ENCODE data around the gene ZMYM1. TPM values are rescaled to one million over a fixed set of nuclear protein-coding genes. Genes with fewer than 3 reads are reported as not detected.
"Not testable (repeated sequence)": the region's sequence is repeated elsewhere in the genome, so short reads cannot be mapped to it uniquely, and the experiment has no call there.

Gene ZMYM1
- total RNA-seq, 6 donors from 2014 or later, result 6.3 to 16.6 (median 10.3) TPM

DNA sequence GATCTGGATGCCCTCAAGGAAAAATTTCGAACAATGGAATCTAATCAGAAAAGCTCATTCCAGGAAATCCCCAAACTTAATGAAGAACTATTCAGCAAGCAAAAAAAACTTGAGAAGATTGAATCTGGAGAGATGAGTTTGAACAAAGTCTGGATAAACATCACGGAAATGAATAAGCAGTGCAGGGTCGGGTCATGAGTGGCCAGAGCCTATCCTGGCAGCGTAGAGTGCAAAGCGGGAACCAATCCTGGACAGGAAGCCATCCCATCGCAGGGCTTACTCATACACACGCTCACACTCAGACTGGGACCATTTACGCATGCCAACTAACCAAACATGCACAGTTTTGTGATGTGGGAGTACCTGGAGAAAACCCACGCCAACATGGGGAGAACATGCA is 43.1 kb downstream of the ZMYM1 start:
- ATAC-seq (ENCODE audit: low FRiP score in 2 of 2) (no peak), DNase-seq (no peak)
- H3K4me1 ChIP-seq, result peaks cover 0 to 6% (median 4%) of the 10 kb centered on the region in 4 donors
- WGBS, 2 donors, result 85 to 87% methylated on average over 9 of the region's 9 CpGs
- H3K9me3 ChIP-seq, result peaks cover 0 to 9% (median 4%) of the 10 kb centered on the region in 4 donors
- no peaks in the 10 kb centered on the region for H3K27me3 ChIP-seq
- H3K27ac ChIP-seq, result no peak overlapping the region
- TF ChIP-seq POLR2AphosphoS5 (IDR thresholded peaks at IDR 0.05) (no peak), EP300 (IDR thresholded peaks at IDR 0.05) (no peak), POLR2A (IDR thresholded peaks at IDR 0.05) (no peak)
- TF ChIP-seq, protein P1, sequence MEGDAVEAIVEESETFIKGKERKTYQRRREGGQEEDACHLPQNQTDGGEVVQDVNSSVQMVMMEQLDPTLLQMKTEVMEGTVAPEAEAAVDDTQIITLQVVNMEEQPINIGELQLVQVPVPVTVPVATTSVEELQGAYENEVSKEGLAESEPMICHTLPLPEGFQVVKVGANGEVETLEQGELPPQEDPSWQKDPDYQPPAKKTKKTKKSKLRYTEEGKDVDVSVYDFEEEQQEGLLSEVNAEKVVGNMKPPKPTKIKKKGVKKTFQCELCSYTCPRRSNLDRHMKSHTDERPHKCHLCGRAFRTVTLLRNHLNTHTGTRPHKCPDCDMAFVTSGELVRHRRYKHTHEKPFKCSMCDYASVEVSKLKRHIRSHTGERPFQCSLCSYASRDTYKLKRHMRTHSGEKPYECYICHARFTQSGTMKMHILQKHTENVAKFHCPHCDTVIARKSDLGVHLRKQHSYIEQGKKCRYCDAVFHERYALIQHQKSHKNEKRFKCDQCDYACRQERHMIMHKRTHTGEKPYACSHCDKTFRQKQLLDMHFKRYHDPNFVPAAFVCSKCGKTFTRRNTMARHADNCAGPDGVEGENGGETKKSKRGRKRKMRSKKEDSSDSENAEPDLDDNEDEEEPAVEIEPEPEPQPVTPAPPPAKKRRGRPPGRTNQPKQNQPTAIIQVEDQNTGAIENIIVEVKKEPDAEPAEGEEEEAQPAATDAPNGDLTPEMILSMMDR (IDR thresholded peaks at IDR 0.05), result no peak
- H3K36me3 ChIP-seq, result no peaks in the 10 kb centered on the region
- H3K4me3 ChIP-seq, result no peak overlapping the region

DNA sequence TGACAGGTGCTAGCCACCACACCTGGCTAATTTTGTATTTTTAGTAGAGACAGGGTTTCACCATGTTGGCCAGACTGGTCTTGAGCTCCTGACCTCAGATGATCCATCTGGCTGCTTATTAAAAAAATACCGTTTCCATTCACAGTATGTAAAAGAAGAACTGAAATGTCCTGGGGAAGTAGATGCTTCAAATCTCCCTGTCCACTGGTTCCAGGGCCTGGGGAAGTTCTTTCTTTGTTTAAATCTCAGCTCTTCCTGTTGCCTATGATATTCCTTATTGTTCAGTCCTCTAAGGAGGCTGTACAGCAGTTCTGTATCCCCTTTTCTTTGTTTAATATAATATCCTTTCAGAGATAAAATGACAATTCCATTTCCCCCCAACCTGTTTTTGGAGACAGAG is 47.4 kb downstream of the ZMYM1 start:
- 57 to 86% methylated on average over 1 of the region's 1 CpG for WGBS, 2 donors
- no peak for TF ChIP-seq EP300 (IDR thresholded peaks at IDR 0.05)
- no peak for TF ChIP-seq POLR2AphosphoS5 (IDR thresholded peaks at IDR 0.05)
- H3K27me3 ChIP-seq, result no peaks in the 10 kb centered on the region

GRCh38 chr1:35129080-35129479 is 49.9 kb downstream of the ZMYM1 start:
- no peak for ATAC-seq (ENCODE audit: low FRiP score in 2 of 2)
- Histone ChIP-seq H3K27me3 (no peaks in the 10 kb centered on the region), H3K4me3 (no peak overlapping the region), H3K9me3 (peaks cover 0 to 9% (median 8%) of the 10 kb centered on the region in 4 donors), H3K36me3 (no peaks in the 10 kb centered on the region), H3K27ac (no peak overlapping the region), H3K4me1 (no peaks in the 10 kb centered on the region)
- TF ChIP-seq EP300 (IDR thresholded peaks at IDR 0.05) (no peak), POLR2A (IDR thresholded peaks at IDR 0.05) (no peak), POLR2AphosphoS5 (IDR thresholded peaks at IDR 0.05) (no peak)
- TF ChIP-seq, protein P1 (IDR thresholded peaks at IDR 0.05), result no peak
- DNase-seq, result no peak

More for the DNA sequence above, 47.4 kb downstream of the ZMYM1 start:
- no peaks in the 10 kb centered on the region for H3K36me3 ChIP-seq
- DNase-seq, result no peak
- no peak overlapping the region for H3K4me3 ChIP-seq
- peaks cover 0 to 9% (median 8%) of the 10 kb centered on the region in 4 donors for H3K9me3 ChIP-seq
- ATAC-seq (ENCODE audit: low FRiP score in 2 of 2), result no peak
- no peak overlapping the region for H3K27ac ChIP-seq
- no peaks in the 10 kb centered on the region for H3K4me1 ChIP-seq

DNA sequence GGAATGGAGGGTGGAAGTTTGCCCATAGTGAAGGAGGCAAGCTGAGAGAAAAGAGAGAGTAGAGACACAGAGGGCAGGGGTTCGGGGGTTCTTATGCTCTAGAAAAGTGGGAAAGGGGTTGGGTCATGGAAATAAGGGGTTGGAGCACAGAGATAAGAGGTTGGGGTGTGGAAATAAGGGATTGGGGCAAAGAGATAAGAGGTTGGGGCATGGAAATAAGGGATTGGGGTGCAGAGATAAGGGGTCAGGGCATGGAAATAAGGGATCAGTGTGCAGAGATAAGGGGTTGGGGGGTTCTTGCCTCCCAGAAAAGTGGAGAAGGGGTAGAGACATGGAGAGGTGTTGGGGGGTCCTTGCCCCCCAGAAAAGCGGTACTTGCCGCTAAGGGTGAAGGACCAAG is 57.6 kb downstream of the ZMYM1 start:
- 83 to 85% methylated on average over 3 of the region's 3 CpGs for WGBS, 2 donors
- H3K27ac ChIP-seq, result no peak overlapping the region
- H3K27me3 ChIP-seq, result no peaks in the 10 kb centered on the region
- no peak overlapping the region for H3K4me3 ChIP-seq
- H3K4me1 ChIP-seq, result no peaks in the 10 kb centered on the region
- ATAC-seq (ENCODE audit: low FRiP score in 2 of 2) (no peak), DNase-seq (no peak)
- H3K36me3 ChIP-seq, result no peaks in the 10 kb centered on the region
- TF ChIP-seq POLR2AphosphoS5 (IDR thresholded peaks at IDR 0.05) (no peak), POLR2A (IDR thresholded peaks at IDR 0.05) (no peak), EP300 (IDR thresholded peaks at IDR 0.05) (no peak)
- TF ChIP-seq, protein P1 (IDR thresholded peaks at IDR 0.05), result no peak
- H3K9me3 ChIP-seq, result no peaks in the 10 kb centered on the region

DNA sequence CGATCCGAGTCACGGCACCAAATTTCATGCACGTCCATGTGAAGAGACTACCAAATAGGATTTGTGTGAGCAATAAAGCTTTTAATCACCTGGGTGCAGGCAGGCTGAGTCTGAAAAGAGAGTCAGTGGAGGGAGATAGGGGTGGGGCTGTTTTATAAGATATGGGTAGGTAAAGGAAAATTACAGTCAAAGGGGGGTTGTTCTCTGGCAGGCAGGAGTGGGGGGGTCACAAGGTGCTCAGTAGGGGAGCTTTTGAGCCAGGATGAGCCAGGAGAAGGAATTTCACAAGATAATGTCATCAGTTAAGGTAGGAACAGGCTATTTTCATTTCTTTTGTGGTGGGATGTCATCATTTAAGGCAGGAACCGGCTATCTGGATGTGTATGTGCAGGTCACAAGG is 58.4 kb downstream of the ZMYM1 start:
- not testable (repeated sequence) for H3K4me1 ChIP-seq; DNase-seq; H3K9me3 ChIP-seq; H3K27me3 ChIP-seq; H3K36me3 ChIP-seq; H3K27ac ChIP-seq; ATAC-seq (ENCODE audit: low FRiP score in 2 of 2); H3K4me3 ChIP-seq
- 92 to 94% methylated on average over 5 of the region's 5 CpGs for WGBS, 2 donors

DNA sequence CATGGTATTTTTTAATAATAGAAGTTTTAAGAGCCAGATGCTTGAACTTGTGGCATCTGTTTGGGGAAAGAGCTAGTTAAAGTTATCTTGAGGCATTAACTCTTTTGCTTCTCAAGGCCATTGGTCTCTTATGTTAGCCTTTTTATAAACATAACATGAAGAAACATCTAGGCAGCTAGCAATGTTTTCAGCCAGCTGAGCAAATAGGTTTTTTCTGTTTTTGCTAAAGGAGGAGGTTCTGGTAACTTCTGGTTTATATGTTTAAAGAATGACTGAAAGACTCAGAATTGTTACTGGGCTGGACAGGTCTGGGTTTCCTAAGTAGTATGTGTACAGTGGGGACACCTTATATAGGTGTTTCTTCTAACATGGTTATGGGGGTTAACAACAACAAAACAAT is 63.1 kb downstream of the ZMYM1 start:
- not testable (repeated sequence) for ATAC-seq (ENCODE audit: low FRiP score in 2 of 2); DNase-seq; H3K9me3 ChIP-seq; H3K27ac ChIP-seq; H3K27me3 ChIP-seq; H3K4me3 ChIP-seq; H3K36me3 ChIP-seq; H3K4me1 ChIP-seq

- not testable (repeated sequence) for ATAC-seq (ENCODE audit: low FRiP score in 2 of 2); H3K9me3 ChIP-seq; H3K36me3 ChIP-seq; H3K27me3 ChIP-seq; H3K4me1 ChIP-seq; DNase-seq; H3K4me3 ChIP-seq; H3K27ac ChIP-seq
- 85 to 87% methylated on average over 9 of the region's 9 CpGs for WGBS, 2 donors
These were observed 63.5 kb downstream of the ZMYM1 start for GRCh38 chr1:35142728-35143127.

Measured in upper lobe of left lung (tissue), 6 donors.